GM18508 (cell line): ENCODE data around the gene CEP170B.
"Not testable (repeated sequence)": the region's sequence is repeated elsewhere in the genome, so short reads cannot be mapped to it uniquely, and the experiment has no call there.

Source experiments
- ATAC-seq: cut with Tn5 transposase; IDR thresholded peaks from one replicate; pipeline ENCODE4 v1.9.1; 2021; ENCODE audit warnings: moderate number of reproducible peaks; ENCODE audit not compliant: insufficient read depth, unreplicated experiment

The CEP170B gene

GRCh38 chr14:104940526-104941150, 75.6 kb downstream of the CEP170B start:
- no peak for ATAC-seq

GRCh38 chr14:104941508-104942365, 76.7 kb downstream of the CEP170B start:
- no peak for ATAC-seq

GRCh38 chr14:104942586-104942985, 77.5 kb downstream of the CEP170B start:
- no peak for ATAC-seq

- not testable (repeated sequence) for ATAC-seq
Observed at GRCh38 chr14:104943216-104944015, 78.3 kb downstream of the CEP170B start.

- ATAC-seq = not testable (repeated sequence)
Observed at GRCh38 chr14:104944016-104944308, 78.9 kb downstream of the CEP170B start.

- ATAC-seq = not testable (repeated sequence)
Observed at GRCh38 chr14:104944436-104945205, 79.6 kb downstream of the CEP170B start.

- ATAC-seq = not testable (repeated sequence)
Observed at GRCh38 chr14:104945266-104945665, 80.2 kb downstream of the CEP170B start.
